ENCODE results near the gene FIG4. TPM values are rescaled to one million over a fixed set of nuclear protein-coding genes. Genes with fewer than 3 reads are reported as not detected.

FIG4 gene
- total RNA-seq, 1 experiment from 2014 or later: 23.1 TPM

GRCh38 chr6:109800771-109801170 is 109.7 kb downstream of the FIG4 start:
- no peak overlapping the region for H2BK15ac ChIP-seq (ENCODE audit: low read depth, low read length)
- H3K18ac ChIP-seq (ENCODE audit: insufficient read length, low read depth, low read length): no peak overlapping the region
- no peak overlapping the region for H3T11ph ChIP-seq (ENCODE audit: low read length)
- Mint-ChIP-seq H3K27ac (no peak overlapping the region; a peak in 1 of 7 replicates), H3K4me3 (no peak overlapping the region), H3K27me3 (ENCODE audit: low read depth) (no peaks in the 10 kb centered on the region), H3K4me1 (peaks cover 9 to 10% of the 10 kb centered on the region in 2 experiments), H3K36me3 (ENCODE audit: insufficient read depth in 1 of 3, low read depth in 3 of 3) (peaks cover 0 to 4% (median 0%) of the 10 kb centered on the region in 3 experiments; a peak in 2 of 7 replicates), H3K9me3 (no peaks in the 10 kb centered on the region)
- no peaks in the 10 kb centered on the region for H3K79me2 ChIP-seq (ENCODE audit: insufficient read depth, low read length)
- no peak overlapping the region for H2BK5ac ChIP-seq (ENCODE audit: insufficient read length, low read length)
- H2BK120ac ChIP-seq (ENCODE audit: low read depth, low read length, poor library complexity, severe bottlenecking): no peak overlapping the region
- H3K23me2 ChIP-seq (ENCODE audit: insufficient read length, low read depth, low read length, poor library complexity, severe bottlenecking): no peaks in the 10 kb centered on the region
- H2AFZ ChIP-seq (ENCODE audit: low read length): no peak overlapping the region
- no peak overlapping the region for H2BK20ac ChIP-seq (ENCODE audit: low read depth, low read length, poor library complexity, severe bottlenecking)
- H3K4me2 ChIP-seq (ENCODE audit: insufficient read depth, insufficient read length, low read length): no peak overlapping the region
- H2AK5ac ChIP-seq (ENCODE audit: insufficient read length, low read length): no peak overlapping the region
- H3K27me3 ChIP-seq (ENCODE audit: insufficient read depth, low read length): no peaks in the 10 kb centered on the region
- H3K23ac ChIP-seq (ENCODE audit: insufficient read length, low read depth, low read length): no peak overlapping the region
- H4K5ac ChIP-seq (ENCODE audit: insufficient read length, low read depth, low read length): no peak overlapping the region
- no peak for DNase-seq
- no peak overlapping the region for H3K14ac ChIP-seq (ENCODE audit: insufficient read depth, low read length)
- no peak overlapping the region for H4K91ac ChIP-seq (ENCODE audit: insufficient read length, low read depth, low read length)
- no peak overlapping the region for H3K27ac ChIP-seq (ENCODE audit: insufficient read length, low read depth, low read length)
- no peaks in the 10 kb centered on the region for H3K9me3 ChIP-seq (ENCODE audit: control insufficient read depth, low read depth, low read length)
- no CpG with 5 or more reads among the region's 2 CpGs for WGBS (ENCODE audit: extremely low coverage, insufficient read length, low lambda C conversion rate)
- H3K9ac ChIP-seq (ENCODE audit: extremely low read depth, insufficient read length, low read length): no peak overlapping the region
- H3K4me1 ChIP-seq (ENCODE audit: insufficient read depth, low read length): peaks cover 5% of the 10 kb centered on the region; the same call in 1 of the 2 replicates
- H3K56ac ChIP-seq (ENCODE audit: insufficient read length, low read depth, low read length): no peak overlapping the region
- no peaks in the 10 kb centered on the region for H3K79me1 ChIP-seq (ENCODE audit: insufficient read depth, low read depth, low read length, poor library complexity, severe bottlenecking)
- H4K8ac ChIP-seq (replicated peaks; ENCODE audit: insufficient read length, low read depth, low read length): no peak overlapping the region
- no peak for TF ChIP-seq CTCF (conservative IDR thresholded peaks at IDR 0.05)
- no peak overlapping the region for H2BK12ac ChIP-seq (ENCODE audit: insufficient read length, low read depth, low read length)
- no peak overlapping the region for H3K4ac ChIP-seq (ENCODE audit: low read depth, low read length)
- H4K20me1 ChIP-seq (ENCODE audit: control insufficient read depth, insufficient read depth, insufficient read length): no peaks in the 10 kb centered on the region
